NCI-H524 treated with DMSO at 0.1 percent for 48 hours (cell line): ENCODE measurements around the gene RERE.

Source experiments
- DNase-seq: peaks from one replicate; lab custom pipeline; 2025; lab: John Stamatoyannopoulos, UW

The RERE gene

DNA sequence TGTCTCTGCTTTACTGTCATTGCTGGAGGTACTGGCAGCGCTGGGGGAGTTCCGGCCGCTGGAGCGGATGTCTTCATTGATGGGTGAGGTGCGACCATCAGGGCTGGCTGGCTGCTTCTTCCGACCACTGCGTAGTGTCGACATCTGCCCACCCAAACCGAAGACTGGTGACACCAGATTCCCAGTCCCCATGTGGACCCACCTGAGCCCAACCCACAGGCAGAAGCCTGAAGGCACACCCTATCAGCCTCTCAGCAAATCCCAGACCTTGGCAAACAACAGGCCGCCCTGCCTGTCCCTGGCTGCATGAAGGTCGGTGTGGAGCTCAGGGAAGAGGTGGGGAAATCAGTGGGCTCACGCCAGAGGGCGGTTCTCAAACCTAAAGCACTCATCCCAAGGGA, 454.7 kb downstream of the RERE start:
- DNase-seq, result no peak

GRCh38 chr1:8361198-8361849, 456.1 kb downstream of the RERE start:
- no peak for DNase-seq

DNA sequence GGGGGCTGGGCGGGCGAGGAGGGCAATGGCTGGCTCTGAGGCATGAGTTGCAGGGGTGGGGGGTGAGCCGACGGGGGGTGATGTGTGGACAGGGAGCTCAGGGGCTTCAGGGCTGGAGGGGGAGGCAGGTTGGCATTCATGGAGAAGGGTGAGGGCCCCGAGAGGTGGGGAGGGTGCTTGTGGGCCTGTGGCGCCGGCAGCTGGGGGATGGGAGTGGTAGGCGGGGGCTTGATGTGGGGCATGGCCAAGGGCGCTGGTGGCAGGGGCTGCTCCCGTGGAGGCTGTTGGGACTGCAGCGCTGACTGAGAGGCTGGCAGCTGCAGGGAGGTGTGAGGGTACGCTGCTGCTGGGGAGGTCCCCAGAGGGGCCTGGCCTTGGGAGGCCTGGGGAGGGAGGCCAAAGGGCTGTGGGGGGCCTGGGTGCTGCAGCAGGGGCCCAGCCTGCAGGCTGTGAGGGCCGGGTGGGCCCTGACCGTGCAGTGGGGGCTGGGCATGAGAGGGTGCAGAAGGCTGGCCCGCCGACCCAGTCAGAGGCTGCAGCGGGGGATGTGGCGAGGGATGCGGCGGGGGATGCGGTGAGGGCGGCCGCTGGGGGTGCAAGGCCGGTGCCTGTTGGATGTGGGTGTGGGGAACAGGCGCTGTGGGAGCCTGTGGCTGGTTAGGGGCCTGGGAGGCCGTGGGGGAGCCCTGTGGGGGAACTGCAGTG, 456.8 kb downstream of the RERE start:
- no peak for DNase-seq

- DNase-seq, result no peak
These were observed 457.6 kb downstream of the RERE start for GRCh38 chr1:8359617-8360481.

DNA sequence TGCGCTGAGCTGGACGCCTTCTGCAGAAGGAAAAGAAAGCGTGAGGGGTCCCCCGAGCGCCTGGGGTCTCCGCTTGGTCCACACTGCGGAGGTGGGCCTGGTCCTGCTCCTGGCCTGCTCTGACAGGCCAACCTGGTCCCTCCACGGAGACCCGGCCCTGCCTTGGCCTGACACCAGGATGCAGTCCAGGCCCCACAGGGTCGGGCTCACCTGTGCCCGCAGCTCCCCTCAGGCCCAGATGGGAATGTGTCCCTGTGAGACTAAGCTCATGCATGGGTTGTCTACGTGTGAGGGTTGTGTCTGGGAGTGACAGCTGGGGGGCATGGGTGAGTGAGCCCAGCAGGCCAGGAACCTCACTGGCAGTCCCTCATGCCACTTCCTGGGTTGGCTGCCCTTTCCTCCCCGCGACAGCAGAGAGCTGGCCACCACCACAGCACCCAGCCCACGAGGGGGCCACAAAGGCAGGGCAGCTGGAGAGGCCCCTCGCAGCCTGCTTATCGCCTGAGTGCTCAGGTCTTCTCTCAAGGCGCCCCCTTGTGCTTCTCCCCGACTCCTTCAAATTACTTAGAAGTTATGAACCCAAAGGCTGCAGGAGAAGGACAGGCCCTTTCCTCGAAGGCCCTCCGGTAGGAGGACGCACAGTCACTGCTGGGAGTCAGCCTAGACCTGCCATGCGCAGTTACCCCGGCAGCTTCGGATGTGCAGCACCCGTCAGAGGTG, 458.4 kb downstream of the RERE start:
- no peak for DNase-seq

- DNase-seq, result no peak
These were observed 459.1 kb downstream of the RERE start for GRCh38 chr1:8358241-8358896.

- no peak for DNase-seq
These were observed 459.9 kb downstream of the RERE start for GRCh38 chr1:8357329-8358101.

DNA sequence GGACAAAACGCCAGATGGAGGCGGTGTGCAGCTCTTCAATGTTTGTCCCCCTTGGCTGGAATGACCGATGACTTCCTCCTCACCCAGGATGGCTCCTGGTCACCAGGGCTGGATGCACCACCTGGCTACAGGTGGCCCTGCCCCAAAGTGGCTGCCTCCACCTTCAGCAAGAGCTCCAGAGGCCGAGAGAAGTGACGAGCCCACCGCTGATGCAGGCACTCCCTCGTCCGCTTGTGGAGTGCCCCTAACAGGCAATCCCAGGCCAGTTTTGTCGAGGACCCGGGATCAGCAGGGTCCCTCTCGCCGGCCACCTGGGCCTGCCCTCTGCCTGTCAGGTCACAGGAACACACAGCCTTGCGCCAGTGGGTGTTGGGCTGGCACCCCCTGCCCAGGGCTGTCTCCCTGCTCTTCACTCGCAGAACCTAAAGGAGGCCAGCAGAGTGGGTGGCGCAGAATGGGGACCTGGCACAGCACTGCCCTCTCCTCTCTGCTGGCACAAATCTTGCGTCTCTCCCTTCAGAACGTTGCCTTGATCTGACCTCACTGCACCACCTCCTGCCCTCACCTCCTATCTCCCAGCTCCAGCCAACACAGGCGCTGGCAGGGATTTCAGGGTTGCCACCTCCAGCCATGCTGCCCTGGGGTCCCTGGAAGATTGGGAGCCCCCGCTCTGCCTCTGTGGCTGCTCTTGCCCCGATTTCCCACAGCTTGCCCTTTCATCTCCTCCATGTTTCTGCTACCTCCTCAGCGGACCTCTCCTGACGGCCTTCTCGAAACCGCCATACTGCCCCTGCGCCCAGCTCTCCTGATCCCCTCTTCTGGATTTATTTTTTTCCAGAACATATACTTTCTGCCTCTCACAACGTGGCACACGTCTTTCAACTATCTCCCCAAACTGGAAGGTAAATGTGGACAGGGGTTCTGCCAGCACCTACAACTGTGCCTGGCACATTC, 460.9 kb downstream of the RERE start:
- DNase-seq, result no peak

DNA sequence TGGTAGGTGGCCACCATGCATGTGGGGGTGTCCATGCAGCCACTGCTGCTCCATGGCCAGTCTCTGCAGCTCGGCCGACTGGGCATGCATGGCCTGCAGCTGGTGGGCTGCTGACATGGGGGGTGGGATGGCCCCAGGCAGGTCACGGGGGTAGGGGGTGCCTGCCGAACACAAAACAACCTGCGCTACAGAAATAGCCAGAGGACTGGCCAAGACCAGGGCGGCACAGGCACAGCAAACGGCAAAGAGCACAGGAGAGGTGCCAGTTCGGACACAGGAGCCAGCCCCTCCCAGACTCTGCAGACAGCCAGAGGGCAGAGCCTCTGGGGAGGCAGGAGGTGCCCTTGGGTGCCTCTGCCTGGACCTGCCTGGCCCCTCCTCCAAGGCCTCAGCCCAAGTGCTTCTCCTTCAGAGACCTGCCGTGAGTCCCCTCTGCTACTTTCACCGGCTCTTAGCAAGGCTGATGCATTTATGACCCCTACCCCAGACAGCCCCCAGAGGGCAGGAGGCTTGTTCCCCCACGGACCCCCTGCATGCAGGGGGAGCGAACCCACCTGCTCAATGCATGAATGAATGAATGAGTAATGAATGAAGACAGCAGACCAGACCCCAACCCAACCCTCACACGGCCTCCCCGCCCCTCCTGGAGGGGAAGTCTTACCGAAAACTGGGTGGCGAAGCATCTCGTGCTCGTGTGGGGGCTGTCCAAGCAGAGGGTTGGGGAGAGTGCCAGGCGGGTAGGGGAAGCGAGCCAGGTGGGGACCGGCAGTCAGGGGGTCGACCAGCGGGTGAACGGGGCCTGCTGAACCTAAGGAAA, 461.8 kb downstream of the RERE start:
- DNase-seq, result no peak

DNA sequence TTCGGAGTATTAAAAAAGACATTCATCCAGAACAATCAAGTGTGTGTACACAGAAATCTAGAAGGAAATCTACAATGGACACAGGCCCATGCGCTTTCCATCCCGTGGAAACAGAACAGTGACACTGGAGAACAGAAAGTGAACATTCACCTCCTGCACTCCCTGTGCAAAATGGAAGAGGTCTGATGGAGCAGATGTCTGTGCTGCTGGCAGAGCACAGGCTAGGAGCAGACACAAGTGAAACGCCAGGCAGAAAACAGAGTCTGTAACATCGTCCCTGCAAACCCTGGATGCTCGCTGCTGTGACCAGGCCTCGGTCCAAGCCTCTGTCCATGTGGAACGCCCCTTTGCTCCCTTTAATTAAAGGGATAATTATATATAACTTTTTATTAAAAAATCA, 463.4 kb downstream of the RERE start:
- DNase-seq, result no peak

- DNase-seq, result no peak
These were observed 464.3 kb downstream of the RERE start for GRCh38 chr1:8352886-8353785.

- no peak for DNase-seq
These were observed 465.0 kb downstream of the RERE start for GRCh38 chr1:8352471-8352845.

GRCh38 chr1:8351693-8352470, 465.6 kb downstream of the RERE start:
- DNase-seq, result no peak

- DNase-seq, result no peak
These were observed 466.3 kb downstream of the RERE start for GRCh38 chr1:8350914-8351684.

- DNase-seq, result no peak
These were observed 467.5 kb downstream of the RERE start for GRCh38 chr1:8349961-8350360.

DNA sequence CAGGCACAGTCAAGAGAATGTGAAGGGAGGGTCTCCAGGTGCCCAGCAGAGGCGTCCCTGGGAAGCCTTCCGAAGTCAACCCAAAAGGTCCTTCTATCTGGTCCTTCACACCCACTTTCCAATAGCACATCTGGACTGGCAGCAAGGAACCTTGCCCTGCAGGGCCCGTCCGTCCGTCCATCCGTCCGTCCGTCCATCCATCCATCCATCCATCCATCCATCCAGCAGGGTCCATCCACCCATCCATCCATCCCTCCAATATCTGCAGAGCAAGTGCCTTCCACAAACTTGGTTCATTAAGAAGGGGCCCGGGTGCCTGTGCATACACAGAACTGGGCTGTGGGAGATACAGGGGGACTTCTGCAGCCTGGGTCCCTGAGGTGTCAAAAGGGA, 468.0 kb downstream of the RERE start:
- DNase-seq, result no peak
